ENCODE results near the gene NEK4. TPM values are rescaled to one million over a fixed set of nuclear protein-coding genes. Genes with fewer than 3 reads are reported as not detected.
"Not testable (repeated sequence)": the region's sequence is repeated elsewhere in the genome, so short reads cannot be mapped to it uniquely, and the experiment has no call there.

The NEK4 gene
- total and polyA plus RNA-seq, 7 donors = 4.7 to 22.2 (median 15.3) TPM

- H3K4me3 ChIP-seq = no peak overlapping the region
- H3K27ac ChIP-seq = no peak overlapping the region
- H3K27me3 ChIP-seq (ENCODE audit: insufficient read depth in 3 of 3, low read length in 2 of 3) = peaks cover 0 to 2% (median 0%) of the 10 kb centered on the region in 3 donors
- WGBS, 3 donors = 70 to 83% (median 79%) methylated on average over 17 of the region's 17 CpGs
- TF ChIP-seq, protein P1, sequence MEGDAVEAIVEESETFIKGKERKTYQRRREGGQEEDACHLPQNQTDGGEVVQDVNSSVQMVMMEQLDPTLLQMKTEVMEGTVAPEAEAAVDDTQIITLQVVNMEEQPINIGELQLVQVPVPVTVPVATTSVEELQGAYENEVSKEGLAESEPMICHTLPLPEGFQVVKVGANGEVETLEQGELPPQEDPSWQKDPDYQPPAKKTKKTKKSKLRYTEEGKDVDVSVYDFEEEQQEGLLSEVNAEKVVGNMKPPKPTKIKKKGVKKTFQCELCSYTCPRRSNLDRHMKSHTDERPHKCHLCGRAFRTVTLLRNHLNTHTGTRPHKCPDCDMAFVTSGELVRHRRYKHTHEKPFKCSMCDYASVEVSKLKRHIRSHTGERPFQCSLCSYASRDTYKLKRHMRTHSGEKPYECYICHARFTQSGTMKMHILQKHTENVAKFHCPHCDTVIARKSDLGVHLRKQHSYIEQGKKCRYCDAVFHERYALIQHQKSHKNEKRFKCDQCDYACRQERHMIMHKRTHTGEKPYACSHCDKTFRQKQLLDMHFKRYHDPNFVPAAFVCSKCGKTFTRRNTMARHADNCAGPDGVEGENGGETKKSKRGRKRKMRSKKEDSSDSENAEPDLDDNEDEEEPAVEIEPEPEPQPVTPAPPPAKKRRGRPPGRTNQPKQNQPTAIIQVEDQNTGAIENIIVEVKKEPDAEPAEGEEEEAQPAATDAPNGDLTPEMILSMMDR (IDR thresholded peaks at IDR 0.05) = no peak
- DNase-seq = no peak
- intact Hi-C loops (cut with DNase I) = loop anchor here in 1 of 2 donors (5.0 kb wide), 1 partner anchor 49 kb away; no protein-coding TSS in a partner anchor
- no peak for ATAC-seq
- no peaks in the 10 kb centered on the region for H3K9me3 ChIP-seq
- no peaks in the 10 kb centered on the region for H3K4me1 ChIP-seq
- H3K36me3 ChIP-seq (ENCODE audit: insufficient read depth in 1 of 2, low read depth in 1 of 2) = no peaks in the 10 kb centered on the region
These were observed 7.4 kb upstream of the NEK4 start for GRCh38 chr3:52777959-52778805.

DNA sequence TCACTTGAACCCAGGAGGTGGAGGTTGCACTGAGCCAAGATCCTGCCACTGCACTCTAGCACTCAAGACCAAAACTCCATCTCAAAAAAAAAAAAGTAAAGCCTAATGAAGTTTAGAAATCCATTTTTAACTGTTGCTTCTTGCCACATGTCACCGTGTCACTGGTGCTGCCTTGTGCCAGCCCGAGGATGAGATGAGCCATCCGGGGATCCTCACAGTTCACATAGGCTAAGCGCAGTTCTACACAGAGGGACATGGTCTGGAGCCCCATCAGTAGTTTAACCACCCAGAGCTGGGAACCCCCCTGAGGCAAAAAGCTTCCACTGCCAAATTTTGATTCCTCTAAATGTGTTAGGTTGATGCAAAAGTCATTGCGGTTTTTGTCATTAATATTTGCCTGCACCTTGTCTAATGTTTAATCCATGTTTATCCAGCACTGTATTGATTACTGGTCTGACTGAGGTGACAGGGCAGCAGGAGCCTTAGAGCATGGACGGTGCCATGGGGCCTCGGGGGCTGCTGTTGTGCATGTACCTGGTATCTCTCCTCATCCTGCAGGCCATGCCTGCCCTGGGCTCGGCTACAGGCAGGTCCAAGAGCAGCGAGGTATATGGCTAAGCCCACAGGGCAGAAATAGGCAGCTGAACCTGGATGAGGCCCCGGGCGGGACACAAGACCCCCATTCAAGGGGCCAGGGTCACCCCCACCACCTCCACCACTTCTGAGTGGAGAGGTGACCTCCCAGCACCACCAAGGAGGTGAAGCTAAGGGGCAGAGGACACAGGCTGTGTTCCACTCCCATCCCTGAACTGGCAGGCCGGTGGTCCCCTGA, 6.6 kb upstream of the NEK4 start, which contains the start of gene ITIH1:
Gene ITIH1 (plus strand): TSS at position 473 of the 832 bp plus-strand sequence. CDS start 17 bp downstream, at position 490.
- no peak within 1 kb of the TSS for H3K27ac ChIP-seq
- TF ChIP-seq, protein P1 (IDR thresholded peaks at IDR 0.05) = no peak
- H3K4me3 ChIP-seq = no peak within 1 kb of the TSS
- no peaks in the 10 kb centered on the region for H3K36me3 ChIP-seq (ENCODE audit: insufficient read depth in 1 of 2, low read depth in 1 of 2)
- intact Hi-C loops (cut with DNase I) = loop anchor here in 1 of 2 donors (5.0 kb wide), 1 partner anchor 50 kb away; no protein-coding TSS in a partner anchor
- H3K9me3 ChIP-seq = no peaks in the 10 kb centered on the region
- no peak for DNase-seq
- H3K4me1 ChIP-seq = no peaks in the 10 kb centered on the region
- 86 to 89% (median 86%) methylated on average over 12 of the region's 12 CpGs for WGBS, 3 donors
- no peak for ATAC-seq
- no peaks in the 10 kb centered on the region for H3K27me3 ChIP-seq (ENCODE audit: insufficient read depth in 3 of 3, low read length in 2 of 3)

- ATAC-seq = not testable (repeated sequence)
These were observed 5.7 kb upstream of the NEK4 start for GRCh38 chr3:52776486-52776885.

GRCh38 chr3:52775877-52776276, 5.1 kb upstream of the NEK4 start:
- 52 to 61% (median 55%) methylated on average over 8 of the region's 8 CpGs for WGBS, 3 donors
- TF ChIP-seq, protein P1 (IDR thresholded peaks at IDR 0.05) = no peak
- ATAC-seq (no peak), DNase-seq (no peak)
- no peaks in the 10 kb centered on the region for H3K9me3 ChIP-seq
- H3K4me1 ChIP-seq = peaks cover 5% of the 10 kb centered on the region
- intact Hi-C loops (cut with DNase I) = loop anchor here in 1 of 2 donors (5.0 kb wide), 1 partner anchor 51 kb away; no protein-coding TSS in a partner anchor
- H3K36me3 ChIP-seq (ENCODE audit: insufficient read depth in 1 of 2, low read depth in 1 of 2) = no peaks in the 10 kb centered on the region
- no peak overlapping the region for H3K4me3 ChIP-seq
- H3K27ac ChIP-seq = no peak overlapping the region
- H3K27me3 ChIP-seq (ENCODE audit: insufficient read depth in 3 of 3, low read length in 2 of 3) = no peaks in the 10 kb centered on the region

More at GRCh38 chr3:52776486-52776885, 5.7 kb upstream of the NEK4 start:
- intact Hi-C loops (cut with DNase I) = loop anchor here in 1 of 2 donors (5.0 kb wide), 1 partner anchor 51 kb away; no protein-coding TSS in a partner anchor
- not testable (repeated sequence) for H3K27me3 ChIP-seq (ENCODE audit: insufficient read depth in 3 of 3, low read length in 2 of 3); H3K4me3 ChIP-seq; DNase-seq; H3K36me3 ChIP-seq (ENCODE audit: insufficient read depth in 1 of 2, low read depth in 1 of 2); H3K4me1 ChIP-seq; H3K27ac ChIP-seq; H3K9me3 ChIP-seq
- WGBS, 3 donors = 83 to 87% (median 84%) methylated on average over 6 of the region's 6 CpGs
